SHP77 (cell line): ENCODE measurements around the gene C17orf58.

Experiments
- DNase-seq, 2 experiments: peaks; one replicate each; lab custom pipeline; 2025; lab: John Stamatoyannopoulos, UW

C17orf58 gene

GRCh38 chr17:67950945-67951344, 45.3 kb downstream of the C17orf58 start:
- no peak for DNase-seq

- no peak for DNase-seq
Measured at GRCh38 chr17:67947325-67947813, 48.9 kb downstream of the C17orf58 start.

GRCh38 chr17:67946513-67946912, 49.8 kb downstream of the C17orf58 start:
- no peak for DNase-seq

GRCh38 chr17:67944035-67944434, 52.2 kb downstream of the C17orf58 start:
- DNase-seq, result no peak

GRCh38 chr17:67942810-67943209, 53.5 kb downstream of the C17orf58 start:
- peak in 1 of 2 experiments; percentile 0 for DNase-seq
